HepG2 (cell line): ENCODE measurements around the gene NBPF11. TPM values are rescaled to one million over a fixed set of nuclear protein-coding genes. Genes with fewer than 3 reads are reported as not detected.
"Not testable (repeated sequence)": the region's sequence is repeated elsewhere in the genome, so short reads cannot be mapped to it uniquely, and the experiment has no call there.

Experiments used
- ATAC-seq: fragments of 200-7000 bp; cut with Tn5 transposase; 3 replicates; pipeline ENCODE4 v1.9.1; 2020; ENCODE audit warnings: mild to moderate bottlenecking, moderate library complexity
- BruUV-seq: library from RNA; stranded (reverse); fragments of 400-500 nt; replicated peaks from 2 replicates; lab custom pipeline; 2021; lab: Mats Ljungman, UMichigan
- CTCF ChIA-PET: fragments of 300-600 bp; formaldehyde crosslinking; extraction: SDS; loops from one replicate; lab custom pipeline; 2021; ENCODE audit warnings: low total read pairs, inconsistent platforms, low intra/inter-chr PET ratio; lab: Yijun Ruan, JAX
- POLR2A ChIA-PET: fragments of 350-600 bp; sonication (Branson Sonifier 250); formaldehyde crosslinking; loops from one replicate; lab custom pipeline; 2020; ENCODE audit warnings: antibody characterized with exemption, inconsistent platforms; lab: Yijun Ruan, JAX
- DNase-seq: peaks from one replicate; pipeline ENCODE4 v3.0.0-alpha.2; 2015; ENCODE audit warnings: low spot score
- FAIRE-seq: peaks from 3 replicates; lab custom pipeline; 2011; peaks lifted over from hg19 to GRCh38; lab: Jason Lieb, UNC
- H2AFZ ChIP-seq: one replicate; pipeline ENCODE4 v1.6.1; 2011; ENCODE audit warnings: low read length, inconsistent platforms
- H3K27ac ChIP-seq: fragments of 300-600 bp; 3 replicates; pipeline ENCODE4 v1.8.0; 2011; ENCODE audit warnings: mixed run types, mild to moderate bottlenecking, mixed read lengths, low read length, inconsistent platforms; ENCODE audit not compliant: insufficient read depth; ENCODE audit errors: extremely low read length
- H3K27me3 ChIP-seq, 2 experiments: fragments of 200-600 bp in 1 of 2; 2 replicates in 1 of 2; 3 replicates in 1 of 2; pipeline versions ENCODE4 v1.6.0 to v1.8.0; 2011; ENCODE audit warnings: low read length in 2 of 2, mild to moderate bottlenecking in 2 of 2, moderate library complexity in 2 of 2, inconsistent platforms in 1 of 2; ENCODE audit not compliant: insufficient read depth in 2 of 2, control insufficient read depth in 1 of 2
- H3K36me3 ChIP-seq, 2 experiments: fragments of 200-600 bp in 1 of 2; replicated peaks in 1 of 2; 2 replicates in 1 of 2; 3 replicates in 1 of 2; pipeline versions ENCODE4 v1.5.1 to v1.8.0; 2011; ENCODE audit warnings: low read length in 2 of 2, inconsistent platforms in 1 of 2; ENCODE audit not compliant: insufficient read depth in 2 of 2, control insufficient read depth in 1 of 2
- H3K4me1 ChIP-seq: 2 replicates; pipeline ENCODE4 v1.5.1; 2012; ENCODE audit warnings: low read length, inconsistent platforms; ENCODE audit not compliant: insufficient read depth
- H3K4me2 ChIP-seq: 2 replicates; pipeline ENCODE4 v1.6.0; 2011; ENCODE audit warnings: low read depth, low read length, inconsistent platforms
- H3K4me3 ChIP-seq, 3 experiments: fragments of 200-600 bp in 1 of 3; sonication (generic), shearing (Covaris generic) in 1 of 3; replicated peaks in 1 of 3; 2 replicates each; pipeline ENCODE4 v1.5.1; 2011 to 2016; ENCODE audit warnings: low read length in 3 of 3, inconsistent platforms in 2 of 3, low read depth in 2 of 3, mild to moderate bottlenecking in 2 of 3, control low read depth in 1 of 3, mixed read lengths in 1 of 3; ENCODE audit not compliant: insufficient read depth in 1 of 3
- H3K79me2 ChIP-seq: one replicate; pipeline ENCODE4 v1.6.1; 2011; ENCODE audit warnings: low read length, inconsistent platforms; ENCODE audit not compliant: insufficient read depth
- H3K9ac ChIP-seq: 2 replicates; pipeline ENCODE4 v1.6.0; 2011; ENCODE audit warnings: mild to moderate bottlenecking, low read depth, low read length, inconsistent platforms; ENCODE audit not compliant: insufficient read depth
- H3K9me3 ChIP-seq: 2 replicates; pipeline ENCODE4 v1.5.1; 2012; ENCODE audit warnings: mild to moderate bottlenecking, low read length
- H4K20me1 ChIP-seq: 2 replicates; pipeline ENCODE4 v1.6.0; 2011; ENCODE audit warnings: inconsistent platforms, mild to moderate bottlenecking, low read length, moderate library complexity; ENCODE audit not compliant: insufficient read depth
- WGBS: methylation state at CpG from one replicate; pipeline ENCODE4 v1.1.6; 2017; ENCODE audit warnings: low lambda C conversion rate; 5-methylcytosine and 5-hydroxymethylcytosine counted together
- in situ Hi-C: cut with HindIII; loops from 2 replicates; pipeline ENCODE4 v1.10.0; 2017; ENCODE audit warnings: low pct_unique_long_range_greater_than_20kb; ENCODE audit not compliant: extremely low pct_ligation_motif_present
- intact Hi-C: fragments of 100-400 bp; cut with micrococcal nuclease; formaldehyde crosslinking; loops from one replicate; pipeline ENCODE4 v1.10.0; 2022; ENCODE audit not compliant: unreplicated experiment
- polyA plus RNA-seq, 8 experiments: library from polyadenylated mRNA; depleted of rRNA in 3 of 8; stranded (reverse) in 7 of 8; unstranded in 1 of 8; fragments of >200 nt; fragmentation: Illumina TruSeq in 4 of 8; extraction: Trizol in 4 of 8; gene quantifications; 2 replicates each; pipeline versions ENCODE4 v1.2.1 to v1.2.3, GENCODE V29; 2011 to 2016; ENCODE audit warnings: low read depth in 4 of 8, missing spikeins in 1 of 8, mixed read lengths in 1 of 8; ENCODE audit not compliant: insufficient read depth in 1 of 8
- total RNA-seq, 5 experiments: library from RNA; depleted of rRNA; stranded (reverse); fragments of >200 nt; fragmentation: Illumina TruSeq; extraction: Trizol; gene quantifications; 2 replicates each; pipeline ENCODE4 v1.2.3, GENCODE V29; 2016; ENCODE audit warnings: low read depth in 1 of 5

The NBPF11 gene
- total and polyA plus RNA-seq, 2 of the 13 experiments (the other 11 are each of a cell fraction or from before 2014, with no cell fraction given) = 5.0 to 8.1 TPM

DNA sequence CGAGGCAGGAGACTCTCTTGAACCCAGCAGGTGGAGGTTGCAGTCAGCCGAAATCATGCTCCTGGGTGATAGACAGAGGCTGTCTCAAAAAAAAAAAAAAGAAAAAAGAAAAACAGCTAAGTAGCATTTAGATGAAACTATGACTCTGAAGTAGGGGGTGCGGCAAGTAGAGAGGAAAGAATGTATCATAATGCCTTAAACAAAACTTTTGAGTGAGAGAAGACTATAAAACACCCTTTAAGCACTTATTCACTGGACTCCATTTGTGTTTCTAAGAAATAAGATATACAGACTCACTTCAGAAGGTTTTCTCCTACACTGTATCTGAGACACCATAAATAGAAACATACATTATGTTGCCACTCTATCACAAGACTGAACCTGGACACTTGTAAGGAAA lies 74.6 kb downstream of the NBPF11 start:
- POLR2A ChIA-PET, H3K4me1 ChIP-seq, intact Hi-C loops, DNase-seq, H3K4me3 ChIP-seq, H3K9me3 ChIP-seq, H3K27ac ChIP-seq, H3K4me2 ChIP-seq, H3K9ac ChIP-seq, H3K79me2 ChIP-seq, H3K27me3 ChIP-seq, CTCF ChIA-PET, in situ Hi-C loops, BruUV-seq, FAIRE-seq, H4K20me1 ChIP-seq, H2AFZ ChIP-seq, H3K36me3 ChIP-seq, ATAC-seq: not testable (repeated sequence)
- WGBS = no CpG with 5 or more reads among the region's 3 CpGs

GRCh38 chr1:148073392-148073791 lies 78.7 kb downstream of the NBPF11 start:
- H4K20me1 ChIP-seq, POLR2A ChIA-PET, H2AFZ ChIP-seq, DNase-seq, intact Hi-C loops, H3K4me1 ChIP-seq, H3K79me2 ChIP-seq, ATAC-seq, H3K4me3 ChIP-seq, FAIRE-seq, H3K27me3 ChIP-seq, CTCF ChIA-PET, H3K4me2 ChIP-seq, BruUV-seq, H3K9ac ChIP-seq, in situ Hi-C loops, H3K36me3 ChIP-seq, H3K27ac ChIP-seq, H3K9me3 ChIP-seq: not testable (repeated sequence)
- no CpG with 5 or more reads among the region's 5 CpGs for WGBS

GRCh38 chr1:148068606-148069005 lies 83.5 kb downstream of the NBPF11 start:
- intact Hi-C loops, BruUV-seq, ATAC-seq, POLR2A ChIA-PET, CTCF ChIA-PET, in situ Hi-C loops, H4K20me1 ChIP-seq, DNase-seq, H3K79me2 ChIP-seq, H2AFZ ChIP-seq, H3K9ac ChIP-seq, FAIRE-seq, H3K27me3 ChIP-seq, H3K4me3 ChIP-seq, H3K9me3 ChIP-seq, H3K27ac ChIP-seq, H3K36me3 ChIP-seq, H3K4me2 ChIP-seq, H3K4me1 ChIP-seq: not testable (repeated sequence)
- WGBS = 67% methylated on average over 1 of the region's 1 CpG

DNA sequence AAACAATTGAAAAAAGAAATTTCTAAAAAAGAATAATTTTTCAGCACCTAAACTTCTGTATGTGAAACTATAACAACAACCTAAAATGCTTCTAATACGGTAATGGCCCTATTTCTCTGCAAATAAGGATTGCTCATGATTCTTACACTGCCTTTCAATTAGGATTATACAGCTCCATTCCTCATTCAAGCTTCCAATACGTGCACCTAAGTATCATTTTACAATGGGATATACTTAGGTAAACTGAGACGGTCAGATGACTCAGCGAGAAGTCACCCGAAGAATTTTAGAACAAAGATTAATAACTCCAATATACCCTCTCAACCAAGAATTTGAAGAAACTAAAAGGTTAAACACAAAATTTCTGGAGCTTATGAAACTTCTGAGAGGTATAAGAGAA lies 83.9 kb downstream of the NBPF11 start:
- H3K4me3 ChIP-seq, intact Hi-C loops, CTCF ChIA-PET, H3K9ac ChIP-seq, H3K9me3 ChIP-seq, H3K36me3 ChIP-seq, H3K4me2 ChIP-seq, H3K4me1 ChIP-seq, H3K79me2 ChIP-seq, H3K27ac ChIP-seq, in situ Hi-C loops, ATAC-seq, H2AFZ ChIP-seq, H4K20me1 ChIP-seq, DNase-seq, FAIRE-seq, H3K27me3 ChIP-seq, BruUV-seq, POLR2A ChIA-PET: not testable (repeated sequence)
- WGBS = 30% methylated on average over 2 of the region's 5 CpGs
